SU-DHL-6 (cell line): ENCODE measurements around the gene HMG20A.

Experiments
- CTCF ChIP-seq: fragments of 200-600 bp; sonication (generic); IDR thresholded peaks from one replicate; pipeline ENCODE4 v1.5.1; 2017; ENCODE audit warnings: antibody characterized with exemption, mild to moderate bottlenecking, low read length, moderate library complexity; ENCODE audit not compliant: insufficient read depth, poor library complexity, severe bottlenecking
- EZH2phosphoT487 ChIP-seq: fragments of 200-600 bp; sonication (generic), shearing (Covaris generic); conservative IDR thresholded peaks from 2 replicates; pipeline ENCODE4 v1.6.1; 2018; ENCODE audit warnings: mild to moderate bottlenecking, antibody characterized with exemption, low read length, moderate library complexity, mixed read lengths

GRCh38 chr15:77508541-77509243 lies 88.0 kb downstream of the HMG20A start:
- TF ChIP-seq CTCF: no peak
- TF ChIP-seq EZH2phosphoT487: no peak
